B cell (primary cell): Measurements from ENCODE around the gene WT1.

Source experiments
- EZH2 ChIP-seq: IDR thresholded peaks from 2 replicates; pipeline ENCODE4 v1.6.1; 2012; ENCODE audit warnings: borderline replicate concordance, low read depth, mild to moderate bottlenecking, moderate library complexity, low read length; ENCODE audit not compliant: insufficient read depth, poor library complexity, severe bottlenecking
- TF ChIP-seq, protein P1 (sequence below): fragments of 200-600 bp; IDR thresholded peaks from one replicate; pipeline ENCODE4 v1.8.0; 2022; ENCODE audit warnings: antibody characterized with exemption, mild to moderate bottlenecking

- TF ChIP-seq, protein P1, sequence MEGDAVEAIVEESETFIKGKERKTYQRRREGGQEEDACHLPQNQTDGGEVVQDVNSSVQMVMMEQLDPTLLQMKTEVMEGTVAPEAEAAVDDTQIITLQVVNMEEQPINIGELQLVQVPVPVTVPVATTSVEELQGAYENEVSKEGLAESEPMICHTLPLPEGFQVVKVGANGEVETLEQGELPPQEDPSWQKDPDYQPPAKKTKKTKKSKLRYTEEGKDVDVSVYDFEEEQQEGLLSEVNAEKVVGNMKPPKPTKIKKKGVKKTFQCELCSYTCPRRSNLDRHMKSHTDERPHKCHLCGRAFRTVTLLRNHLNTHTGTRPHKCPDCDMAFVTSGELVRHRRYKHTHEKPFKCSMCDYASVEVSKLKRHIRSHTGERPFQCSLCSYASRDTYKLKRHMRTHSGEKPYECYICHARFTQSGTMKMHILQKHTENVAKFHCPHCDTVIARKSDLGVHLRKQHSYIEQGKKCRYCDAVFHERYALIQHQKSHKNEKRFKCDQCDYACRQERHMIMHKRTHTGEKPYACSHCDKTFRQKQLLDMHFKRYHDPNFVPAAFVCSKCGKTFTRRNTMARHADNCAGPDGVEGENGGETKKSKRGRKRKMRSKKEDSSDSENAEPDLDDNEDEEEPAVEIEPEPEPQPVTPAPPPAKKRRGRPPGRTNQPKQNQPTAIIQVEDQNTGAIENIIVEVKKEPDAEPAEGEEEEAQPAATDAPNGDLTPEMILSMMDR = no peak
- TF ChIP-seq EZH2 = no peak
Observed at GRCh38 chr11:32469791-32470190, 34.5 kb upstream of the WT1 start.
